K562 (cell line): Measurements from ENCODE around the gene SH3BP5L. TPM values are rescaled to one million over a fixed set of nuclear protein-coding genes. Genes with fewer than 3 reads are reported as not detected.

Experiments used
- ATAC-seq: fragments of 200-7000 bp; cut with Tn5 transposase; 3 replicates; pipeline ENCODE4 v1.9.1; 2020; ENCODE audit warnings: moderate library complexity
- BruUV-seq: library from RNA; stranded (reverse); fragments of 400-500 nt; replicated peaks from 2 replicates; lab custom pipeline; 2021; lab: Mats Ljungman, UMichigan
- CTCF ChIA-PET: fragments of 300-600 bp; formaldehyde crosslinking; extraction: SDS; loops from one replicate; lab custom pipeline; 2021; ENCODE audit warnings: low intra/inter-chr PET ratio; lab: Yijun Ruan, JAX
- POLR2A ChIA-PET: fragments of 300-600, 350-650 bp; sonication (Branson Sonifier 250); formaldehyde crosslinking; extraction: SDS; loops from one replicate; lab custom pipeline; 2021; ENCODE audit warnings: antibody characterized with exemption, inconsistent platforms; lab: Yijun Ruan, JAX
- DNase-seq, 4 experiments: peaks; one replicate each; pipeline versions ENCODE4 v3.0.0 to v3.0.0-alpha.2; 2011 to 2018; ENCODE audit warnings: low spot score in 3 of 4, mixed read lengths in 3 of 4; ENCODE audit errors: extremely low read depth in 1 of 4
- FAIRE-seq: peaks from 2 replicates; lab custom pipeline; 2011; peaks lifted over from hg19 to GRCh38; lab: Jason Lieb, UNC
- H2AFZ ChIP-seq: 2 replicates; pipeline ENCODE4 v1.6.0; 2011; ENCODE audit warnings: low read depth, low read length, control low read depth, inconsistent platforms
- H3K27ac ChIP-seq: fragments of 200-600 bp; 3 replicates; pipeline ENCODE4 v1.8.0; 2011; ENCODE audit warnings: low read depth, mild to moderate bottlenecking, control low read depth, inconsistent platforms, low read length, moderate library complexity, mixed read lengths; ENCODE audit errors: extremely low read depth
- H3K27me3 ChIP-seq, 2 experiments: fragments of 300-600 bp in 1 of 2; 2 replicates in 1 of 2; 3 replicates in 1 of 2; pipeline versions ENCODE4 v1.6.0 to v1.8.0; 2011; ENCODE audit warnings: inconsistent platforms in 2 of 2, low read length in 2 of 2, mild to moderate bottlenecking in 1 of 2, mixed read lengths in 1 of 2, moderate library complexity in 1 of 2; ENCODE audit not compliant: control insufficient read depth in 2 of 2, insufficient read depth in 2 of 2
- H3K36me3 ChIP-seq: fragments of 300-600 bp; 3 replicates; pipeline ENCODE4 v1.8.0; 2011; ENCODE audit warnings: mild to moderate bottlenecking, low read length, inconsistent platforms; ENCODE audit not compliant: control insufficient read depth, insufficient read depth
- H3K4me1 ChIP-seq, 2 experiments: fragments of 200-600 bp in 1 of 2; replicated peaks in 1 of 2; 2 replicates in 1 of 2; 3 replicates in 1 of 2; pipeline versions ENCODE4 v1.5.1 to v1.8.0; 2011; ENCODE audit warnings: inconsistent platforms in 2 of 2, low read length in 2 of 2, mild to moderate bottlenecking in 1 of 2, mixed read lengths in 1 of 2, moderate library complexity in 1 of 2; ENCODE audit not compliant: control insufficient read depth in 2 of 2, insufficient read depth in 2 of 2
- H3K4me2 ChIP-seq: 2 replicates; pipeline ENCODE4 v1.6.1; 2011; ENCODE audit warnings: low read length, control low read depth, inconsistent platforms, mixed read lengths; ENCODE audit not compliant: insufficient read depth
- H3K4me3 ChIP-seq: fragments of 200-600 bp; sonication (generic), shearing (Covaris generic); 2 replicates; pipeline ENCODE4 v1.5.1; 2016; ENCODE audit warnings: control low read depth, inconsistent platforms
- H3K79me2 ChIP-seq: fragments of 200-600 bp; 3 replicates; pipeline ENCODE4 v1.8.0; 2011; ENCODE audit warnings: low read length, inconsistent platforms; ENCODE audit not compliant: control insufficient read depth, insufficient read depth
- H3K9ac ChIP-seq, 2 experiments: 2 replicates each; pipeline versions ENCODE4 v1.6.0 to v1.6.1; 2011; ENCODE audit warnings: low read depth in 2 of 2, low read length in 2 of 2, control low read depth in 1 of 2, inconsistent platforms in 1 of 2, mild to moderate bottlenecking in 1 of 2, mixed read lengths in 1 of 2; ENCODE audit not compliant: insufficient read depth in 1 of 2
- H3K9me1 ChIP-seq: one replicate; pipeline ENCODE4 v1.6.0; 2011; ENCODE audit warnings: inconsistent platforms, mild to moderate bottlenecking, low read length, moderate library complexity; ENCODE audit not compliant: control insufficient read depth, insufficient read depth
- H3K9me3 ChIP-seq: replicated peaks from 2 replicates; pipeline ENCODE4 v1.5.1; 2011; ENCODE audit warnings: low read depth, low read length, inconsistent platforms; ENCODE audit not compliant: control insufficient read depth, insufficient read depth
- H4K20me1 ChIP-seq: replicated peaks from 2 replicates; pipeline ENCODE4 v1.6.1; 2011; ENCODE audit warnings: low read length, inconsistent platforms, mixed read lengths; ENCODE audit not compliant: control insufficient read depth, insufficient read depth
- ATF1 ChIP-seq, 2 experiments: fragments of 450-650 bp in 1 of 2; IDR thresholded peaks; 2 replicates each; pipeline ENCODE4 v1.6.1; 2016; ENCODE audit warnings: missing compliant biosample characterization in 1 of 2, missing genetic modification characterization in 1 of 2
- CEBPB ChIP-seq: fragments of 450-650 bp; IDR thresholded peaks from 2 replicates; pipeline ENCODE4 v1.6.1; 2016; ENCODE audit warnings: missing genetic modification characterization, missing compliant biosample characterization
- CLOCK ChIP-seq: fragments of 250-450 bp; sonication (Bioruptor Pico); IDR thresholded peaks from 2 replicates; pipeline ENCODE4 v1.4.0; 2020; ENCODE audit warnings: mild to moderate bottlenecking, moderate library complexity, borderline replicate concordance
- ELF1 ChIP-seq: fragments of 200-800 bp; sonication (Bioruptor generic); IDR thresholded peaks from 2 replicates; pipeline ENCODE4 v1.6.1; 2016; ENCODE audit warnings: missing genetic modification characterization, missing compliant biosample characterization
- MAFG ChIP-seq: fragments of 450-650 bp; conservative IDR thresholded peaks from 2 replicates; pipeline ENCODE4 v1.6.1; 2016; ENCODE audit warnings: missing genetic modification characterization, missing compliant biosample characterization
- MTA3 ChIP-seq: fragments of 450-650 bp; formaldehyde crosslinking; IDR thresholded peaks from 2 replicates; pipeline ENCODE4 v1.6.1; 2017; ENCODE audit warnings: mild to moderate bottlenecking, borderline replicate concordance
- NONO ChIP-seq, 2 experiments: fragments of 200-400 bp in 1 of 2; fragments of 450-650 bp in 1 of 2; formaldehyde crosslinking in 1 of 2; IDR thresholded peaks; 2 replicates each; pipeline ENCODE4 v1.6.1; 2017; ENCODE audit warnings: low read depth in 2 of 2, mild to moderate bottlenecking in 2 of 2, moderate library complexity in 2 of 2, low read length in 1 of 2
- POLR2A ChIP-seq: fragments of 450-650 bp; conservative IDR thresholded peaks from 2 replicates; pipeline ENCODE4 v1.6.1; 2016
- SMAD4 ChIP-seq: fragments of 250-450 bp; sonication (Bioruptor Pico); conservative IDR thresholded peaks from 2 replicates; pipeline ENCODE4 v1.8.0; 2021; ENCODE audit warnings: inconsistent platforms, mild to moderate bottlenecking, moderate library complexity
- SMARCA4 ChIP-seq: fragments of 450-650 bp; IDR thresholded peaks from 2 replicates; pipeline ENCODE4 v1.6.1; 2016
- TRIM25 ChIP-seq: fragments of 450-650 bp; IDR thresholded peaks from 2 replicates; pipeline ENCODE4 v1.7.0; 2016; ENCODE audit warnings: borderline replicate concordance
- XRCC5 ChIP-seq: fragments of 200-400 bp; formaldehyde crosslinking; IDR thresholded peaks from 2 replicates; pipeline ENCODE4 v1.6.1; 2017; ENCODE audit warnings: low read depth, mild to moderate bottlenecking, low read length
- ZNF695 ChIP-seq: fragments of 450-650 bp; formaldehyde crosslinking; IDR thresholded peaks from 2 replicates; pipeline ENCODE4 v1.4.0; 2020; ENCODE audit warnings: mild to moderate bottlenecking, moderate library complexity
- ZNF778 ChIP-seq: fragments of 450-650 bp; formaldehyde crosslinking; IDR thresholded peaks from 2 replicates; pipeline ENCODE4 v1.4.0; 2020; ENCODE audit warnings: mild to moderate bottlenecking, moderate library complexity
- WGBS: fragments of 100-300 bp; shearing (Covaris generic); methylation state at CpG from one replicate; pipeline ENCODE4 v1.1.6; 2016; ENCODE audit warnings: low coverage, mixed read lengths; ENCODE audit not compliant: insufficient coverage; ENCODE audit errors: missing lambda C conversion rate; 5-methylcytosine and 5-hydroxymethylcytosine counted together
- in situ Hi-C: fragments of 300-500 bp; cut with MboI; formaldehyde crosslinking; loops from 4 replicates; pipeline ENCODE4 v1.15.0; 2018; ENCODE audit warnings: inconsistent platforms, mixed read lengths
- intact Hi-C: fragments of 100-400 bp; cut with micrococcal nuclease; formaldehyde crosslinking; loops from 2 replicates; pipeline ENCODE4 v1.14.2; 2022
- polyA plus RNA-seq, 8 experiments: library from polyadenylated mRNA; depleted of rRNA in 4 of 8; stranded (reverse) in 5 of 8; unstranded in 3 of 8; fragments of >200 nt; fragmentation: Nextera tagmentation in 2 of 8; fragmentation: Illumina TruSeq in 1 of 8; extraction: Ambion mirVana in 2 of 8; extraction: Trizol in 1 of 8; gene quantifications; 2 replicates each; pipeline versions ENCODE4 v1.2.1 to v1.2.3, GENCODE V29; 2011 to 2014; ENCODE audit warnings: inconsistent platforms in 1 of 8, missing spikeins in 1 of 8
- total RNA-seq, 7 experiments: library from RNA; depleted of rRNA in 6 of 7; stranded (reverse); fragments of >200 nt in 6 of 7; fragmentation: Illumina TruSeq in 2 of 7; extraction: Trizol in 2 of 7; gene quantifications; 2 replicates each; pipeline versions ENCODE4 v1.2.1 to v1.2.3, GENCODE V29; 2011 to 2021; ENCODE audit warnings: low replicate concordance in 1 of 7

The SH3BP5L gene
- total and polyA plus RNA-seq, 9 of the 15 experiments (the other 6 are each of a cell fraction or from before 2014, with no cell fraction given): 1.9 to 26.5 (median 15.8) TPM

- TF ChIP-seq CLOCK (CRISPR knock-in tag): 0 out of 2 replicates have a peak, but pooled peaks have one; percentile 15
- TF ChIP-seq ELF1: peak; percentile 58; the same call in 1 of the 2 replicates
- TF ChIP-seq SMARCA4: 0 out of 2 replicates have a peak, but pooled peaks have one; percentile 18
- no peak for TF ChIP-seq ZNF778 (CRISPR knock-in tag)
- no peak for TF ChIP-seq CEBPB
Observed at GRCh38 chr1:248837045-248837780, 11.5 kb upstream of the SH3BP5L start (continued).

GRCh38 chr1:248834343-248834940 lies 8.7 kb upstream of the SH3BP5L start:
- Histone ChIP-seq H3K9me3 (0 out of 2 replicates have a peak, but pooled peaks cover 5% of the 10 kb centered on the region), H3K9ac (peak overlapping the region; percentile 40 to 54; a peak in 3 of 4 replicates), H2AFZ (peak overlapping the region; percentile 94), H3K4me1 (peaks cover 34 to 38% of the 10 kb centered on the region in 2 experiments), H4K20me1 (no peaks in the 10 kb centered on the region), H3K9me1 (no peaks in the 10 kb centered on the region), H3K79me2 (peaks cover 21% of the 10 kb centered on the region), H3K4me3 (no peak overlapping the region), H3K27ac (peak overlapping the region; percentile 52), H3K27me3 (no peaks in the 10 kb centered on the region), H3K4me2 (peak overlapping the region; percentile 67), H3K36me3 (no peaks in the 10 kb centered on the region)
- DNase-seq (peak in 1 of 4 experiments; percentile 68), ATAC-seq (no peak), FAIRE-seq (no peak)
- WGBS: 24% methylated on average over 7 of the region's 7 CpGs
- no TSS peak for BruUV-seq
- ChIA-PET CTCF (no interaction called here), POLR2A (interaction anchor here (6.1 kb wide), 1 partner anchor 8 kb away, joined by 78 read pairs; the partner anchor contains the start of gene SH3BP5L)
- in situ Hi-C loops: no loop called here
- intact Hi-C loops: no loop called here
- no peak for TF ChIP-seq ZNF695 (CRISPR knock-in tag)
- TF ChIP-seq MAFG (tag): no peak
- TF ChIP-seq XRCC5: no peak
- 0 out of 2 replicates have a peak, but pooled peaks have one; percentile 24 for TF ChIP-seq SMAD4
- TF ChIP-seq TRIM25: no peak
- TF ChIP-seq MTA3: 0 out of 2 replicates have a peak, but pooled peaks have one; percentile 27
- TF ChIP-seq ATF1 (CRISPR knock-in tag; IDR thresholded peaks at IDR 0.05): no peak
- 0 out of 2 replicates have a peak, but pooled peaks have one; percentile 20 for TF ChIP-seq ATF1 (tag; IDR thresholded peaks at IDR 0.05)
- no peak for TF ChIP-seq NONO (IDR thresholded peaks at IDR 0.05; ENCODE audit: low read depth in 2 of 2, low read length in 1 of 2)
- peak; percentile 64 for TF ChIP-seq POLR2A
